GM18873 (cell line): Measurements from ENCODE around the gene ALG8.

Experiments used
- ATAC-seq: cut with Tn5 transposase; IDR thresholded peaks from one replicate; pipeline ENCODE4 v1.9.1; 2021; ENCODE audit warnings: mild to moderate bottlenecking, moderate library complexity, moderate number of reproducible peaks; ENCODE audit not compliant: unreplicated experiment, low FRiP score

Gene ALG8

DNA sequence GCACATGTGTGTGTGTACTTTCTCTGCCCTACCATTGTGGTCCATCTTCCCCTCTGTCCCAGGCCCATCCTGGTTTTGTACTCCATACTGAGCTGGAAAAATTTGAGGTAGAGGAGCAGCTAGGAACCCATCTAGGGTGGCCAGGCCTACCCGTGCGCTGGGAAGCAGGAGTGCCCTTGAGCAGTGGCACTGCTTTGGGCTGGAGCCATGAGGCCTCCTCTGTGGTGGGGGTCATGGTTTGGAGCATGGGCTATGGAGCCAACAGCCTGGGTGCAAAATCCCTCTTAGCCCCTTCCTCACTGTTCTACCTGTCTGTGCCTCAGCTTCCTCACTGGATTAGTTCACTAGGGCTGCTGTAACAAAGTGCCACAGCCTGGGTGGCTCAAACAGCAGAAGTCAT, 21.9 kb upstream of the ALG8 start:
- ATAC-seq: no peak

GRCh38 chr11:78160557-78160956, 21.1 kb upstream of the ALG8 start:
- no peak for ATAC-seq

DNA sequence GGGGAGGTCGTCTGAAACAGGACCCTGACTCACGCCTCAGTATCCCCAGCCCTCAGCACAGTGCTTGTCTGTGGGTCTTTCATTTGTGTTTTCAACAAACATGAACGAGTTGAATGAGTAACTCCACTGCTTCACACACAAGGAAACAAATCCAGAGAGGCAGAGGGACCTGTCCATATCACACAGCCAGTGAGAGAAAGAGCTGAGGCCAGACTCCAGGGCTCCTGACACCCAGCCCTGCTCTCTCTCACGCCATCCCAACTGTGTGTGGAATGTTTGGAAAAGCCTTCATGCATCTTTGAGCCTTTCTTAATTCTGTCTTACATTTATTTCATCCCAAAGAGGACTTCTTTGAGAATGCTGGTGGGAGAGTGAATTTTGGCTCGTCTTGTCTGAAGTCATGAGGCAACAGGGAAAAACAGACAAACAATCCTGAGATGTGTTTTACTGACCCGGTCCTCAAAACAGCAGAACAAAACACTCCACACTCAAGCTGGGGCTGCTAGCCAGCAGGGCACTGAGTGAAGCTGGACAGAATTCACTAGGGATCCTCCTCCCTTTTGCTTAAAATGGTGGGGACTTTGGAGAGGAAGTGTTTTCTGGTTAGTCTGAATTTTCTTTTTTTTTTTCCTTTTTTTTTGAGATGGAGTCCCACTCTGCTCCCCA, 19.7 kb upstream of the ALG8 start:
- no peak for ATAC-seq

DNA sequence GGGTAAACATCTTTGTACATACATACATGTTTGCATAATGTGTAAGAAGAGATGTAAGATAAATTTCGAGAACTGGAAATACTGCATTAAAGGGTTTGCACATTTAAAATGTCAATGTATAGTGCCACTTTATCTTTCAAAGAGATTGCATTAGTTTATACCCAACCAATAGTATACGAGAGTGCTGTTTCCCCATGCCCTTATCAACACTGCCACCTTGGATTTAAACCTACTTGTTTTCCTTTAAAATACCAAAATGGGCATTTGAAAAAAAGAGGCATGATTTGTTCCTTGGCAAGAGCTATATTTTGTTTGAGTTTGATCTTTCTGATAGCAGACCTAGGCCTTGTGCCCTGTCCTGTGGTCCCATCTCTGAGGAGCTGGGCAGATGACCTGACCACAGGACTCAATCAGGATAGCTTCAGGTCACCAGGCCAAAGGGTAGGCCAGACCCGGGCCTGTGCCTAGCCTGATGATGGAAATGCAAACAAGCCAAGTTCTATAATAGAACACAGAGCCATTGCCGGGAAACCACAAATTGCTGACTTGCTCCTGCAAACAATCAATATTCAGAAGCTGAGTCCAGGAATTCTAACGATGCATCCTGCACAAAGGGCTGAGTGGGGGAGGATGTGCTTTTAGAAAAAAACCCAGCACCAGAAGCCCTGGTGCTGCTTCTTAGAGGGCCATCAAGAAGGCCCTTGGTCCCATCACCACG, 16.9 kb upstream of the ALG8 start:
- ATAC-seq: no peak

GRCh38 chr11:78151804-78152203, 12.4 kb upstream of the ALG8 start:
- ATAC-seq: no peak

- ATAC-seq: no peak
Measured at GRCh38 chr11:78150754-78151153, 11.3 kb upstream of the ALG8 start.

- no peak for ATAC-seq
Measured at GRCh38 chr11:78150346-78150745, 10.9 kb upstream of the ALG8 start.

GRCh38 chr11:78149646-78150045, 10.2 kb upstream of the ALG8 start:
- no peak for ATAC-seq

- ATAC-seq: no peak
Measured at GRCh38 chr11:78147807-78148206, 8.4 kb upstream of the ALG8 start.

GRCh38 chr11:78145511-78146025, 6.1 kb upstream of the ALG8 start:
- no peak for ATAC-seq

DNA sequence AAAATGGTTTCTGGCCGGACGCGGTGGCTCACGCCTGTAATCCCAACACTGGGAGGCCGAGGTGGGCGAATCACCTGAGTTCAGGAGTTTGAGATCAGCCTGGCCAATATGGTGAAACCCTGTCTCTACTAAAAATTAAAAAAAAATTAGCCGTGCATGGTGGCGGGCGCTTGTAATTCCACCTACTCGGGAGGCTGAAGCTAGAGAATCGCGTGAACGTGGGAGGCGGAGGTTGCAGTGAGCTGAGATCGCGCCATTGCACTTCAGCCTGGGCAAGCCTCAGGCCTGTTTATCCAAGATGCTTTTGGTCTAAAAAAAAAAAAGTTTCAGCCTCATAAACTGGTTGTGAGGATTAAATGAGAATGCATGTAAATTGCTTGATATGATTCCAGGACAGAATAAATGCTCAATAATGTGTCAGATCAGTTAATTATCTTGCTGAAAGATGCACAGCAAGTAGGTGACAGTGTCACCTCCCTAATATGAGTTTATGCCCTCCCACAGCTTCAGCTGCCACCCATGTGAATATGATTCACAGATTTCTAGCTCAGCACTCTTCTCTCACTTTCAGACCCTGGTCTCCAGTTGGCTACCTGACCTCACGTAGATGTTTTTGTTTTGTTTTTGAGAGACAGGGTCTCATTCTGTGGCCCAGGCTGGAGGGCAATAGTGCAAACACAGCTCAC, 1.1 kb upstream of the ALG8 start:
- no peak for ATAC-seq

GRCh38 chr11:78138694-78139421, 568 bp downstream of the ALG8 start:
- ATAC-seq: peak; percentile 1

- no peak for ATAC-seq
Measured at GRCh38 chr11:78138291-78138690, 1.1 kb downstream of the ALG8 start.

DNA sequence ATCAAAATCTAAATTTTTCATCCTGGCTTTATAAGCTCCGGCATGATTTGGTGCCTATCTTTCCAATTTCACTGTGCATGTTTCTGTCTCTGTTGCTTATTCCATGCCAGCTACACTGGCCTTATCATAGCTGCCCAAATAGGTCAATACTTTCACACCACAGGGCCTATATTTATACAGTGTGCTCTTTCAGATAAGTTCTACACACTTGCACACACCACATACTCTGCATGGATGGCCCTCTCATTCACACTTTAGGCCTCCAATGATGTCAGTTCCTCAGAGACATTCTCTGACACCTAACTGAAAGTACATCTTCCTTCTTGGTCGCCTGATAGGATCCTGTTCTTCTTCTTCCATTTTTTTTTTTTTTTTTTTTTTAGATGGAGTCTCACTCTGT, 7.0 kb downstream of the ALG8 start:
- ATAC-seq: no peak

DNA sequence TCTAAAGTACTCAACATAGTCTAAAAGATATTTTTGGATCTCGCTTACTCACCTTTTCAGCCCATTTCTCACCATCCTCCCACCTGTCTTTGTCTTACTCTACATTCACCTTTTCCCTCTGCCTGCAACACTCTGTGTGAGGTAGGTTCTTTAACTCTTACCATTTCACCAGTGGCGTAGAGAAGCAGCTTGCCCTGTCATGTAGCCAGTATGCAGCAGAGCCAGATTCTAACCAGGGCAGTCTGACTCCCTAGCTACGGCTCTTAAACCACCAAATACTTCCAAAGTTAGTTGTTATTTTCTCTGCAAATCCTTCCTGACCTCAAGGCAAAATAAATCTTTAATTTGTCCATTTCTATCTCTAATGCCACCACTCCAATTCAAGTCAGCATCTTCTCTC, 7.5 kb downstream of the ALG8 start:
- no peak for ATAC-seq

- ATAC-seq: no peak
Measured at GRCh38 chr11:78127403-78127802, 12.0 kb downstream of the ALG8 start.

GRCh38 chr11:78112582-78113275, 26.7 kb downstream of the ALG8 start:
- no peak for ATAC-seq

- ATAC-seq: no peak
Measured at GRCh38 chr11:78111298-78111697, 28.1 kb downstream of the ALG8 start.

DNA sequence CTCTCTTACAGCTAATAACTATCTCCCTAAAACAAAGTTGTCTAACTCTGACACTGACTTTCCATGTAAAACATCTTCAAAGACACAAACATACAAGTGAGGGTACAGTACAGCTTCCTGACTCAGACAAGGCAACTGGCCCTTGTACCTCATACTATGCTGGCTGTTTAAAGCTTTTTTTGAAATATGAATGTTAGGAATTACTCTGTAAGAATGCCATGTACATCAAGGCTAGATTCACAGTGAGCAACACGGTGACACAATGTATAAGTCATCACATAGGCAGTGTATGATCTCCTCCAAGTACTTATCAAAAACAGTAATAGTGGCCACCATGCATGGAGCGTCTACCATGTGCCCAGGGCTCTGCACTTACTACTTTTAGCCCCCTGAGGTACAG, 28.6 kb downstream of the ALG8 start:
- no peak for ATAC-seq

- no peak for ATAC-seq
Measured at GRCh38 chr11:78110351-78110750, 29.1 kb downstream of the ALG8 start.
